Type B pancreatic cell (in vitro differentiated cells): ENCODE measurements around the gene CERS4. TPM values are rescaled to one million over a fixed set of nuclear protein-coding genes. Genes with fewer than 3 reads are reported as not detected.
"Not testable (repeated sequence)": the region's sequence is repeated elsewhere in the genome, so short reads cannot be mapped to it uniquely, and the experiment has no call there.

Source experiments
- DNase-seq: peaks from one replicate; pipeline ENCODE4 v3.0.0; 2021; ENCODE audit warnings: mixed read lengths; ENCODE audit not compliant: unreplicated experiment; ENCODE audit errors: extremely low spot score
- H3K27ac Mint-ChIP-seq: 2 replicates; pipeline ENCODE4 v1.8.0; 2021; ENCODE audit warnings: mild to moderate bottlenecking, mixed read lengths
- H3K27me3 Mint-ChIP-seq: 2 replicates; pipeline ENCODE4 v1.8.0; 2021; ENCODE audit warnings: mixed read lengths
- H3K36me3 Mint-ChIP-seq: 2 replicates; pipeline ENCODE4 v1.8.0; 2021; ENCODE audit warnings: mixed read lengths
- H3K4me1 Mint-ChIP-seq: one replicate; pipeline ENCODE4 v1.8.0; 2021; ENCODE audit warnings: mixed read lengths; ENCODE audit not compliant: unreplicated experiment
- H3K4me3 Mint-ChIP-seq: 2 replicates; pipeline ENCODE4 v1.8.0; 2021; ENCODE audit warnings: mild to moderate bottlenecking, mixed read lengths
- H3K9me3 Mint-ChIP-seq: 2 replicates; pipeline ENCODE4 v1.8.0; 2021; ENCODE audit warnings: mixed read lengths
- total RNA-seq: library from RNA; stranded (reverse); gene quantifications from 2 replicates; pipeline ENCODE4 v1.2.1, GENCODE V29; 2021; ENCODE audit warnings: low replicate concordance
- TF ChIP-seq, protein P1 (sequence below): fragments of 200-600 bp; sonication (generic); conservative IDR thresholded peaks from 2 replicates; pipeline ENCODE4 v1.5.0; 2021; ENCODE audit warnings: antibody characterized with exemption, mild to moderate bottlenecking

CERS4 gene
- total RNA-seq, 1 donor from 2014 or later: 52.8 TPM

GRCh38 chr19:8213827-8214672 lies 4.9 kb downstream of the CERS4 start:
- no peak for DNase-seq
- Mint-ChIP-seq H3K27me3 (no peaks in the 10 kb centered on the region), H3K4me1 (peaks cover 22% of the 10 kb centered on the region), H3K27ac (peak overlapping the region; percentile 24), H3K9me3 (no peaks in the 10 kb centered on the region), H3K36me3 (peaks cover 14% of the 10 kb centered on the region), H3K4me3 (no peak overlapping the region)
- TF ChIP-seq, protein P1, sequence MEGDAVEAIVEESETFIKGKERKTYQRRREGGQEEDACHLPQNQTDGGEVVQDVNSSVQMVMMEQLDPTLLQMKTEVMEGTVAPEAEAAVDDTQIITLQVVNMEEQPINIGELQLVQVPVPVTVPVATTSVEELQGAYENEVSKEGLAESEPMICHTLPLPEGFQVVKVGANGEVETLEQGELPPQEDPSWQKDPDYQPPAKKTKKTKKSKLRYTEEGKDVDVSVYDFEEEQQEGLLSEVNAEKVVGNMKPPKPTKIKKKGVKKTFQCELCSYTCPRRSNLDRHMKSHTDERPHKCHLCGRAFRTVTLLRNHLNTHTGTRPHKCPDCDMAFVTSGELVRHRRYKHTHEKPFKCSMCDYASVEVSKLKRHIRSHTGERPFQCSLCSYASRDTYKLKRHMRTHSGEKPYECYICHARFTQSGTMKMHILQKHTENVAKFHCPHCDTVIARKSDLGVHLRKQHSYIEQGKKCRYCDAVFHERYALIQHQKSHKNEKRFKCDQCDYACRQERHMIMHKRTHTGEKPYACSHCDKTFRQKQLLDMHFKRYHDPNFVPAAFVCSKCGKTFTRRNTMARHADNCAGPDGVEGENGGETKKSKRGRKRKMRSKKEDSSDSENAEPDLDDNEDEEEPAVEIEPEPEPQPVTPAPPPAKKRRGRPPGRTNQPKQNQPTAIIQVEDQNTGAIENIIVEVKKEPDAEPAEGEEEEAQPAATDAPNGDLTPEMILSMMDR: no peak

DNA sequence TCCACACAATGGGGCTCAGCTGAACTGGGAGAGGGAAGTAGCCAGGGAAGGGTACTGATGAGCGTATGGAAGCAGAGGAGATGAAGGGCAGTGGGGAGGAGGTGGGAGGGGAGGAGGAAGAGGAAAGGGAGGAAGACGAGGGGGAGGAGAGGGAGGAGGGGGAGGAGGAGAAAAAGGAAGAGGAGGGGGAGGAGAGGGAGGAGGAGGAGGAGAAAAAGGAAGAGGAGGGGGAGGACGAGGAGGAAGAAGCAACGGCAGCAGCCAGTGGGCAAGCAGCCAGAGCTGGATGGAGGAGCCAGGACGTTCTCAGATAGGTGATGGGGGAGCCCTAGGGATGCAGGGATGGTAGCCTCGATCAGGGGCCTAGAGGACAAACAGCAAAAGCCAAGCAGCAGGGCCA lies 5.6 kb downstream of the CERS4 start:
- H3K27ac Mint-ChIP-seq: no peak overlapping the region
- no peak for DNase-seq
- H3K27me3 Mint-ChIP-seq: no peaks in the 10 kb centered on the region
- H3K4me1 Mint-ChIP-seq: peaks cover 20% of the 10 kb centered on the region
- peaks cover 14% of the 10 kb centered on the region for H3K36me3 Mint-ChIP-seq
- H3K4me3 Mint-ChIP-seq: no peak overlapping the region
- H3K9me3 Mint-ChIP-seq: no peaks in the 10 kb centered on the region
- TF ChIP-seq, protein P1: no peak

GRCh38 chr19:8215783-8216182 lies 6.6 kb downstream of the CERS4 start:
- Mint-ChIP-seq H3K27ac (no peak overlapping the region), H3K4me3 (no peak overlapping the region), H3K9me3 (no peaks in the 10 kb centered on the region), H3K4me1 (peaks cover 13% of the 10 kb centered on the region), H3K27me3 (no peaks in the 10 kb centered on the region), H3K36me3 (peaks cover 9% of the 10 kb centered on the region)
- no peak for DNase-seq
- TF ChIP-seq, protein P1: no peak

GRCh38 chr19:8216357-8216756 lies 7.2 kb downstream of the CERS4 start:
- no peak overlapping the region for H3K4me3 Mint-ChIP-seq
- no peak for DNase-seq
- H3K27ac Mint-ChIP-seq: no peak overlapping the region
- peaks cover 13% of the 10 kb centered on the region for H3K4me1 Mint-ChIP-seq
- H3K36me3 Mint-ChIP-seq: peaks cover 9% of the 10 kb centered on the region
- TF ChIP-seq, protein P1: no peak
- no peaks in the 10 kb centered on the region for H3K27me3 Mint-ChIP-seq
- H3K9me3 Mint-ChIP-seq: no peaks in the 10 kb centered on the region

- H3K4me1 Mint-ChIP-seq, H3K27me3 Mint-ChIP-seq, H3K36me3 Mint-ChIP-seq, H3K27ac Mint-ChIP-seq, DNase-seq, H3K4me3 Mint-ChIP-seq, H3K9me3 Mint-ChIP-seq: not testable (repeated sequence)
Measured at GRCh38 chr19:8218127-8218526, 9.0 kb downstream of the CERS4 start.

- no peak for DNase-seq
- H3K4me3 Mint-ChIP-seq: no peak overlapping the region
- H3K4me1 Mint-ChIP-seq: peaks cover 7% of the 10 kb centered on the region
- H3K36me3 Mint-ChIP-seq: peaks cover 12% of the 10 kb centered on the region
- no peaks in the 10 kb centered on the region for H3K27me3 Mint-ChIP-seq
- TF ChIP-seq, protein P1: no peak
- H3K9me3 Mint-ChIP-seq: no peaks in the 10 kb centered on the region
- H3K27ac Mint-ChIP-seq: no peak overlapping the region
Measured at GRCh38 chr19:8220481-8220880, 11.3 kb downstream of the CERS4 start.
